ENCODE results near the gene KLF2.

Gene KLF2

GRCh38 chr19:16358456-16358855, 33.8 kb downstream of the KLF2 start:
- H3K4me3 ChIP-seq (ENCODE audit: low read length) = no peak overlapping the region
- no peak for TF ChIP-seq CTCF (IDR thresholded peaks at IDR 0.05; ENCODE audit: insufficient read depth, low read depth, low read length, missing control alignments)
- no peak for DNase-seq (ENCODE audit: low read depth)

GRCh38 chr19:16359074-16359473, 34.4 kb downstream of the KLF2 start:
- no peak for TF ChIP-seq CTCF (IDR thresholded peaks at IDR 0.05; ENCODE audit: insufficient read depth, low read depth, low read length, missing control alignments)
- no peak overlapping the region for H3K4me3 ChIP-seq (ENCODE audit: low read length)

GRCh38 chr19:16359964-16360363, 35.3 kb downstream of the KLF2 start:
- no peak overlapping the region for H3K4me3 ChIP-seq (ENCODE audit: low read length)
- no peak for DNase-seq (ENCODE audit: low read depth)
- TF ChIP-seq CTCF (IDR thresholded peaks at IDR 0.05; ENCODE audit: insufficient read depth, low read depth, low read length, missing control alignments) = no peak

More at GRCh38 chr19:16359074-16359473, 34.4 kb downstream of the KLF2 start:
- peak; percentile 40 for DNase-seq (ENCODE audit: low read depth)

- TF ChIP-seq CTCF (IDR thresholded peaks at IDR 0.05; ENCODE audit: insufficient read depth, low read depth, low read length, missing control alignments) = no peak
- DNase-seq (ENCODE audit: low read depth) = no peak
- no peak overlapping the region for H3K4me3 ChIP-seq (ENCODE audit: low read length)
Measured at GRCh38 chr19:16360738-16361137, 36.1 kb downstream of the KLF2 start.

GRCh38 chr19:16361254-16361653, 36.6 kb downstream of the KLF2 start:
- TF ChIP-seq CTCF (IDR thresholded peaks at IDR 0.05; ENCODE audit: insufficient read depth, low read depth, low read length, missing control alignments) = no peak
- no peak overlapping the region for H3K4me3 ChIP-seq (ENCODE audit: low read length)
- DNase-seq (ENCODE audit: low read depth) = no peak

- DNase-seq (ENCODE audit: low read depth) = no peak
- no peak for TF ChIP-seq CTCF (IDR thresholded peaks at IDR 0.05; ENCODE audit: insufficient read depth, low read depth, low read length, missing control alignments)
Measured at GRCh38 chr19:16361926-16362325, 37.3 kb downstream of the KLF2 start.

GRCh38 chr19:16363133-16363851, 38.7 kb downstream of the KLF2 start:
- peak; percentile 47 for DNase-seq (ENCODE audit: low read depth)
- H3K4me3 ChIP-seq (ENCODE audit: low read length) = no peak overlapping the region
- TF ChIP-seq CTCF (IDR thresholded peaks at IDR 0.05; ENCODE audit: insufficient read depth, low read depth, low read length, missing control alignments) = no peak

More at GRCh38 chr19:16361926-16362325, 37.3 kb downstream of the KLF2 start:
- no peak overlapping the region for H3K4me3 ChIP-seq (ENCODE audit: low read length)

All from epithelial cell of esophagus (primary cell).